ENCODE data around the gene SYT2. TPM values are rescaled to one million over a fixed set of nuclear protein-coding genes. Genes with fewer than 3 reads are reported as not detected.
"Not testable (repeated sequence)": the region's sequence is repeated elsewhere in the genome, so short reads cannot be mapped to it uniquely, and the experiment has no call there.

Gene SYT2
- total RNA-seq, 1 donor from 2014 or later, result not detected

- no peak overlapping the region for H3K4me3 ChIP-seq (ENCODE audit: low read depth, low read length)
- no peak for TF ChIP-seq CTCF (conservative IDR thresholded peaks at IDR 0.05; ENCODE audit: low read depth, low read length)
- no peak for DNase-seq (ENCODE audit: low read depth)
Observed at GRCh38 chr1:202547215-202547614, 163.0 kb downstream of the SYT2 start.

GRCh38 chr1:202546796-202547195 is 163.5 kb downstream of the SYT2 start:
- DNase-seq (ENCODE audit: low read depth); H3K4me3 ChIP-seq (ENCODE audit: low read depth, low read length): not testable (repeated sequence)

- H3K4me3 ChIP-seq (ENCODE audit: low read depth, low read length); DNase-seq (ENCODE audit: low read depth): not testable (repeated sequence)
Observed at GRCh38 chr1:202546377-202546776, 163.9 kb downstream of the SYT2 start.

GRCh38 chr1:202545647-202546303 is 164.5 kb downstream of the SYT2 start:
- not testable (repeated sequence) for DNase-seq (ENCODE audit: low read depth); H3K4me3 ChIP-seq (ENCODE audit: low read depth, low read length)

GRCh38 chr1:202544766-202545449 is 165.3 kb downstream of the SYT2 start:
- not testable (repeated sequence) for H3K4me3 ChIP-seq (ENCODE audit: low read depth, low read length); DNase-seq (ENCODE audit: low read depth)

- H3K4me3 ChIP-seq (ENCODE audit: low read depth, low read length); DNase-seq (ENCODE audit: low read depth): not testable (repeated sequence)
Observed at GRCh38 chr1:202543537-202543936, 166.7 kb downstream of the SYT2 start.

GRCh38 chr1:202542415-202542814 is 167.8 kb downstream of the SYT2 start:
- not testable (repeated sequence) for H3K4me3 ChIP-seq (ENCODE audit: low read depth, low read length); DNase-seq (ENCODE audit: low read depth)

- H3K4me3 ChIP-seq (ENCODE audit: low read depth, low read length); DNase-seq (ENCODE audit: low read depth): not testable (repeated sequence)
Observed at GRCh38 chr1:202540858-202541257, 169.4 kb downstream of the SYT2 start.

Other genes starting within 250 kb of the SYT2 start
- gene KDM5B, start 98.0 kb upstream of the SYT2 start, total RNA-seq, result 18.6 and 46.2 TPM in 2 replicates
- gene PCAT6, start 100.5 kb upstream of the SYT2 start, total RNA-seq, result 0.17 TPM in 1 of 2 replicates, not detected in the other
- gene RABIF, start 178.7 kb upstream of the SYT2 start, total RNA-seq, result 9.2 and 12.7 TPM in 2 replicates
- gene KLHL12, start 216.8 kb upstream of the SYT2 start, total RNA-seq, result 19.2 and 25.9 TPM in 2 replicates
- 59.0 and 73.9 TPM in 2 replicates for gene ADIPOR1, start 247.9 kb upstream of the SYT2 start, total RNA-seq

All from epithelial cell of proximal tubule (primary cell).